PFSK-1 (cell line): ENCODE data around the gene PRSS33.

ENCODE experiments used
- FOXP2 ChIP-seq: optimal IDR thresholded peaks from 2 replicates; pipeline ENCODE3; 2011; ENCODE audit warnings: borderline replicate concordance, control low read depth, inconsistent platforms; ENCODE audit not compliant: insufficient read depth; ENCODE audit errors: extremely low read length, extremely low read depth
- POLR2AphosphoS5 ChIP-seq: IDR thresholded peaks from 2 replicates; pipeline ENCODE4 v1.6.1; 2012; ENCODE audit warnings: low read depth, mild to moderate bottlenecking, control low read depth, low read length, moderate library complexity
- REST ChIP-seq, 2 experiments: IDR thresholded peaks; 2 replicates each; pipeline versions ENCODE4 v1.6.1 to v1.8.0; 2011 to 2012; ENCODE audit warnings: low read depth in 2 of 2, low read length in 2 of 2, control low read depth in 1 of 2, inconsistent platforms in 1 of 2, mild to moderate bottlenecking in 1 of 2, moderate library complexity in 1 of 2; ENCODE audit not compliant: insufficient read depth in 1 of 2
- SIN3A ChIP-seq: IDR thresholded peaks from 2 replicates; pipeline ENCODE4 v1.6.1; 2012; ENCODE audit warnings: mild to moderate bottlenecking, low read length, moderate library complexity, borderline replicate concordance; ENCODE audit not compliant: insufficient read depth
- TAF1 ChIP-seq: IDR thresholded peaks from 2 replicates; pipeline ENCODE4 v1.6.1; 2012; ENCODE audit warnings: low read length, control low read depth, borderline replicate concordance; ENCODE audit not compliant: insufficient read depth

PRSS33 gene

DNA sequence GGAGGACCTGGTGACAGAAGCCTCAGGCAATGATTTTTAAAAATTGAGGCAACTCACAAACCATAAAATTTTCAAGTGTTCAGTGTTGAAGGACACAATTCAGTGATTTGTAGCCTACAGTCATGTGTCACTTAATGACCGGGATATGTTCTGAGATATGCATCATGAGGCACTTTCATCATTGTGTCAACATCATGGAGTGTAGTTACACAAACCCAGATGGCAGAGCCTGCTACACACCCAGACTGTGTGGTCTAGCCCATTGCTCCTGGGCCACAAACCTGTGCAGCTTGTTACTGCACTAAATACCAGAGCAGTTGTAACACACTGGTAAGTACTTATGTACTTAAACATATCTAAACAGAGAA is 12.5 kb upstream of the PRSS33 start:
- TF ChIP-seq SIN3A (no peak), FOXP2 (no peak), TAF1 (no peak), POLR2AphosphoS5 (no peak), REST (IDR thresholded peaks at IDR 0.05; ENCODE audit: insufficient read depth in 1 of 2, low read depth in 2 of 2, low read length in 2 of 2) (no peak)

GRCh38 chr16:2799205-2799858 is 12.0 kb upstream of the PRSS33 start:
- TF ChIP-seq REST (IDR thresholded peaks at IDR 0.05; ENCODE audit: insufficient read depth in 1 of 2, low read depth in 2 of 2, low read length in 2 of 2) = no peak
- TF ChIP-seq POLR2AphosphoS5 = no peak
- no peak for TF ChIP-seq SIN3A
- TF ChIP-seq TAF1 = no peak
- TF ChIP-seq FOXP2 = no peak

GRCh38 chr16:2798723-2799204 is 11.4 kb upstream of the PRSS33 start:
- no peak for TF ChIP-seq FOXP2

DNA sequence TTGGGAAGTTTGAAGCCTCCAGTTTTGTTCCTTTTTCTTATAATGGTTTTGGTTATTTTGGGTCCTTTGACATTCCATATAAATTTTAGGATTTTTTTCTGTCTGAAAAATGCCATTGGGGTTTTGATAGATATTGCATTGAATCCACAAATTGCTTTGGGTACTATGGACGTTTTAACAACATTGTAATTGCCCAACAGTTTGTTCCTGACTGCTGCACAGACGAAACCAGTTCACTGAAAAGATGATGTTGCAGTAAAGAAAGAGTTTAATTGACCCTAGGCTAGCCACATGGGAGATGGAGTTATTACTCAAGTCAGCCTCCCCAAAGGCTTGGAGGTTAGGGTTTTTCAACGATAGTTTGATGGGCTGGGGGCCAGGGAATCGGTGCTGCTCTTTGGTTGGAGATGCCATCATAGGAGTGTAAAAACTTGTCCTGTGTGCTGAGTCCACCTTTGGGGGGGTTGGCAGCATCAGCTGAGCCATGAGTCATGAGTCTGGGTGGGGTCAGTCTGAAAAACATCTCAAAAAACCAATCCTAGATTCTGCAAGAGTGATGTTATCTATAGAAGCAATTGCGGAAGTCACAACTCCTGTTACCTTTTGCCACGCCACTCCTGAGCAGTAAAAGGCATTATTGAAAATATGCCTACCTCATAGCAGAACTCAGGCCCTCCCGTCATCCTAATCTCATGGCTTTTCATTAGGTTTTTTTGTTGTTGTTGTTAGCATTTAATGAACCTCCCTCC is 8.2 kb upstream of the PRSS33 start:
- TF ChIP-seq REST (IDR thresholded peaks at IDR 0.05; ENCODE audit: insufficient read depth in 1 of 2, low read depth in 2 of 2, low read length in 2 of 2) = no peak
- no peak for TF ChIP-seq FOXP2
- TF ChIP-seq TAF1 = no peak
- no peak for TF ChIP-seq POLR2AphosphoS5
- TF ChIP-seq SIN3A = no peak

- TF ChIP-seq REST (IDR thresholded peaks at IDR 0.05; ENCODE audit: insufficient read depth in 1 of 2, low read depth in 2 of 2, low read length in 2 of 2) (no peak), TAF1 (no peak), FOXP2 (no peak), SIN3A (no peak), POLR2AphosphoS5 (no peak)
Observed at GRCh38 chr16:2792940-2793339, 5.6 kb upstream of the PRSS33 start.
